ENCODE measurements around the gene RNLS. TPM values are rescaled to one million over a fixed set of nuclear protein-coding genes. Genes with fewer than 3 reads are reported as not detected.

The RNLS gene
- total and polyA plus RNA-seq, 2 of the 8 experiments (the other 6 are each of a cell fraction or from before 2014, with no cell fraction given): 7.5 to 12.7 TPM

DNA sequence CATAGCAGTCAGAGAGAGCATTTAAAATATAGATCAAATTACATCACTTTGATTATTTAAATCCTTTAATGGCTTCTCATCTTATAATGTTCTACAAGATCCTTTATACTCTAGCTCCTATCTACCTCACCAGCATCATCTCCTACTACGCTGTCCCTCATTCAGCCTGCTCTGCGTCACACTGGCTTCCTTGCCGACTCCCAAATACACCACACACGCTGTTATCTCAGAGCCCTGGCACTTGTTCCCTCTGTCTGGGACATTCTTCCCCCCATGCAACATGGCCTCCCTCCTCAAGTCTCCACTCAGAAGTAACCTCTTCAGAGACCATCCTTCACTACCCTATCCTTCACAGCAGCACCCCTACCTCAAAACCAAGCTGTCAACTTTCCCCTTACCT lies 46.7 kb downstream of the RNLS start (continued):
- no peak for TF ChIP-seq EZH2 (IDR thresholded peaks at IDR 0.05; ENCODE audit: low read depth, low read length, severe bottlenecking)
- TF ChIP-seq, protein P1, sequence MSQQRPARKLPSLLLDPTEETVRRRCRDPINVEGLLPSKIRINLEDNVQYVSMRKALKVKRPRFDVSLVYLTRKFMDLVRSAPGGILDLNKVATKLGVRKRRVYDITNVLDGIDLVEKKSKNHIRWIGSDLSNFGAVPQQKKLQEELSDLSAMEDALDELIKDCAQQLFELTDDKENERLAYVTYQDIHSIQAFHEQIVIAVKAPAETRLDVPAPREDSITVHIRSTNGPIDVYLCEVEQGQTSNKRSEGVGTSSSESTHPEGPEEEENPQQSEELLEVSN (IDR thresholded peaks at IDR 0.05): no peak
